Transverse colon (tissue), 4 donors: Measurements from ENCODE around the gene SLITRK2. TPM values are rescaled to one million over a fixed set of nuclear protein-coding genes. Genes with fewer than 3 reads are reported as not detected.

Source experiments
- DNase-seq: peaks from one replicate; pipeline ENCODE4 v3.0.0-alpha.2; 2019
- H3K27ac ChIP-seq, 4 donors: fragments of 200-600 bp; sonication (generic); 2 replicates each; pipeline ENCODE4 v1.5.1; 2016 to 2018; ENCODE audit warnings: inconsistent platforms in 4 of 4
- H3K27me3 ChIP-seq: fragments of 200-600 bp; sonication (generic); 2 replicates; pipeline ENCODE4 v1.5.1; 2017; ENCODE audit warnings: inconsistent platforms
- H3K36me3 ChIP-seq, 4 donors: fragments of 200-600 bp; sonication (generic); 2 replicates each; pipeline ENCODE4 v1.5.1; 2017 to 2019; ENCODE audit warnings: inconsistent platforms in 4 of 4
- H3K4me1 ChIP-seq, 4 donors: fragments of 200-600 bp; sonication (generic); 2 replicates each; pipeline ENCODE4 v1.5.1; 2017 to 2020; ENCODE audit warnings: inconsistent platforms in 4 of 4
- H3K4me3 ChIP-seq, 4 donors: fragments of 200-600 bp; sonication (generic); 1 replicate in 1 of 4; 2 replicates in 3 of 4; pipeline versions ENCODE4 v1.5.1 to v1.6.1; 2017 to 2019; ENCODE audit warnings: inconsistent platforms in 4 of 4
- H3K9me3 ChIP-seq, 2 donors: fragments of 200-600 bp; sonication (generic); 2 replicates each; pipeline ENCODE4 v1.5.1; 2017 to 2019; ENCODE audit warnings: inconsistent platforms in 2 of 2
- CTCF ChIP-seq, 5 experiments: fragments of 200-600 bp in 3 of 5; fragments of 450-650 bp in 2 of 5; sonication (generic) in 3 of 5; IDR thresholded peaks; 1 replicate in 2 of 5; 2 replicates in 3 of 5; pipeline ENCODE4 v1.5.1; 2016 to 2017; ENCODE audit warnings: antibody characterized with exemption in 5 of 5, inconsistent platforms in 3 of 5, mild to moderate bottlenecking in 2 of 5, moderate library complexity in 1 of 5
- EP300 ChIP-seq: sonication (generic); formaldehyde crosslinking; IDR thresholded peaks from one replicate; pipeline ENCODE4 v1.6.1; 2017; ENCODE audit warnings: antibody characterized with exemption, low read depth
- POLR2A ChIP-seq: fragments of 450-650 bp; IDR thresholded peaks from one replicate; pipeline ENCODE4 v1.6.1; 2016; ENCODE audit warnings: antibody characterized with exemption, mild to moderate bottlenecking, moderate library complexity
- POLR2AphosphoS5 ChIP-seq, 3 donors: sonication (generic); formaldehyde crosslinking; IDR thresholded peaks; one replicate each; pipeline ENCODE4 v1.6.1; 2016; ENCODE audit warnings: antibody characterized with exemption in 3 of 3
- WGBS, 2 donors: methylation state at CpG; one replicate each; pipeline ENCODE4 v1.1.5; 2018; ENCODE audit warnings: low coverage in 1 of 2; 5-methylcytosine and 5-hydroxymethylcytosine counted together
- in situ Hi-C, 4 donors: fragments of 200-750 bp; cut with MboI; loops; one replicate each; pipeline versions ENCODE4 v1.15.0 to v1.15.1; 2017; ENCODE audit warnings: low sequenced_read_pairs in 3 of 4, low pct_ligation_motif_present in 1 of 4, low pct_unique_long_range_greater_than_20kb in 1 of 4
- intact Hi-C: fragments of 100-400 bp; cut with DNase I; formaldehyde crosslinking; loops from one replicate; pipeline ENCODE4 v1.15.1; 2023; ENCODE audit warnings: low total_unique reads
- total RNA-seq, 4 donors: library from RNA; depleted of rRNA; stranded (reverse); fragments of >200 nt; gene quantifications; one replicate each; pipeline ENCODE4 v1.1.0, GENCODE V29; 2016

SLITRK2 gene
- total RNA-seq, 4 donors from 2014 or later = 0.14 to 0.20 (median 0.16) TPM; not detected in 1

GRCh38 chrX:145840531-145840930, 22.9 kb downstream of the SLITRK2 start:
- H3K27ac ChIP-seq = no peak overlapping the region
- H3K4me3 ChIP-seq = no peak overlapping the region
- no peak for DNase-seq
- 80 to 100% methylated on average over 1 to 9 of the region's 9 CpGs for WGBS, 2 donors
- no peaks in the 10 kb centered on the region for H3K36me3 ChIP-seq
- H3K4me1 ChIP-seq = no peaks in the 10 kb centered on the region
- in situ Hi-C loops = no loop called here
- H3K27me3 ChIP-seq = no peaks in the 10 kb centered on the region
- no peaks in the 10 kb centered on the region for H3K9me3 ChIP-seq
- TF ChIP-seq EP300 (no peak), POLR2A (no peak), CTCF (IDR thresholded peaks at IDR 0.05) (no peak), POLR2AphosphoS5 (IDR thresholded peaks at IDR 0.05) (no peak)
- intact Hi-C loops = no loop called here

GRCh38 chrX:145843146-145843904, 25.7 kb downstream of the SLITRK2 start:
- no peak overlapping the region for H3K4me3 ChIP-seq
- intact Hi-C loops = no loop called here
- H3K4me1 ChIP-seq = no peaks in the 10 kb centered on the region
- no peaks in the 10 kb centered on the region for H3K36me3 ChIP-seq
- no peak overlapping the region for H3K27ac ChIP-seq
- no peaks in the 10 kb centered on the region for H3K9me3 ChIP-seq
- DNase-seq = no peak
- WGBS, 2 donors = 56% methylated on average over 7 of the region's 7 CpGs; no CpG with 5 or more reads in 1 of the 2 donors
- no peaks in the 10 kb centered on the region for H3K27me3 ChIP-seq
- in situ Hi-C loops = no loop called here
- TF ChIP-seq POLR2A = no peak
- TF ChIP-seq CTCF (IDR thresholded peaks at IDR 0.05) = no peak
- TF ChIP-seq EP300 = no peak
- no peak for TF ChIP-seq POLR2AphosphoS5 (IDR thresholded peaks at IDR 0.05)

- Histone ChIP-seq H3K4me3 (no peak overlapping the region), H3K4me1 (no peaks in the 10 kb centered on the region), H3K27ac (no peak overlapping the region), H3K36me3 (no peaks in the 10 kb centered on the region), H3K27me3 (no peaks in the 10 kb centered on the region), H3K9me3 (no peaks in the 10 kb centered on the region)
- 77% methylated on average over 7 of the region's 7 CpGs; no CpG with 5 or more reads in 1 of the 2 donors for WGBS, 2 donors
- DNase-seq = no peak
- intact Hi-C loops = no loop called here
- in situ Hi-C loops = no loop called here
- no peak for TF ChIP-seq POLR2A
- no peak for TF ChIP-seq EP300
- TF ChIP-seq POLR2AphosphoS5 (IDR thresholded peaks at IDR 0.05) = no peak
- TF ChIP-seq CTCF (IDR thresholded peaks at IDR 0.05) = no peak
Observed at GRCh38 chrX:145844886-145845285, 27.3 kb downstream of the SLITRK2 start.

GRCh38 chrX:145848448-145848847, 30.8 kb downstream of the SLITRK2 start:
- Histone ChIP-seq H3K4me3 (no peak overlapping the region), H3K4me1 (no peaks in the 10 kb centered on the region), H3K27me3 (no peaks in the 10 kb centered on the region), H3K9me3 (no peaks in the 10 kb centered on the region), H3K36me3 (no peaks in the 10 kb centered on the region), H3K27ac (no peak overlapping the region)
- no peak for TF ChIP-seq POLR2AphosphoS5 (IDR thresholded peaks at IDR 0.05)
- TF ChIP-seq EP300 = no peak
- no peak for TF ChIP-seq POLR2A
- TF ChIP-seq CTCF (IDR thresholded peaks at IDR 0.05) = no peak
- intact Hi-C loops (no loop called here), in situ Hi-C loops (no loop called here)
- no peak for DNase-seq
- 73% methylated on average over 2 of the region's 2 CpGs; no CpG with 5 or more reads in 1 of the 2 donors for WGBS, 2 donors
